B cell (primary cell): ENCODE data around the gene NOP9.

Experiments used
- EZH2 ChIP-seq: IDR thresholded peaks from 2 replicates; pipeline ENCODE4 v1.6.1; 2012; ENCODE audit warnings: borderline replicate concordance, low read depth, mild to moderate bottlenecking, moderate library complexity, low read length; ENCODE audit not compliant: insufficient read depth, poor library complexity, severe bottlenecking
- TF ChIP-seq, protein P1 (sequence below): fragments of 200-600 bp; IDR thresholded peaks from one replicate; pipeline ENCODE4 v1.8.0; 2022; ENCODE audit warnings: antibody characterized with exemption, mild to moderate bottlenecking

GRCh38 chr14:24315807-24316596 is 16.4 kb downstream of the NOP9 start:
- TF ChIP-seq, protein P1, sequence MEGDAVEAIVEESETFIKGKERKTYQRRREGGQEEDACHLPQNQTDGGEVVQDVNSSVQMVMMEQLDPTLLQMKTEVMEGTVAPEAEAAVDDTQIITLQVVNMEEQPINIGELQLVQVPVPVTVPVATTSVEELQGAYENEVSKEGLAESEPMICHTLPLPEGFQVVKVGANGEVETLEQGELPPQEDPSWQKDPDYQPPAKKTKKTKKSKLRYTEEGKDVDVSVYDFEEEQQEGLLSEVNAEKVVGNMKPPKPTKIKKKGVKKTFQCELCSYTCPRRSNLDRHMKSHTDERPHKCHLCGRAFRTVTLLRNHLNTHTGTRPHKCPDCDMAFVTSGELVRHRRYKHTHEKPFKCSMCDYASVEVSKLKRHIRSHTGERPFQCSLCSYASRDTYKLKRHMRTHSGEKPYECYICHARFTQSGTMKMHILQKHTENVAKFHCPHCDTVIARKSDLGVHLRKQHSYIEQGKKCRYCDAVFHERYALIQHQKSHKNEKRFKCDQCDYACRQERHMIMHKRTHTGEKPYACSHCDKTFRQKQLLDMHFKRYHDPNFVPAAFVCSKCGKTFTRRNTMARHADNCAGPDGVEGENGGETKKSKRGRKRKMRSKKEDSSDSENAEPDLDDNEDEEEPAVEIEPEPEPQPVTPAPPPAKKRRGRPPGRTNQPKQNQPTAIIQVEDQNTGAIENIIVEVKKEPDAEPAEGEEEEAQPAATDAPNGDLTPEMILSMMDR: no peak
- TF ChIP-seq EZH2: no peak
